HL-60/S4 (cell line): ENCODE data around the gene KATNB1.

Source experiments
- in situ Hi-C: fragments of 300-500 bp; cut with MboI; formaldehyde crosslinking; loops from 2 replicates; pipeline ENCODE4 v1.14.3; 2022; ENCODE audit warnings: low sequenced_read_pairs

Gene KATNB1

GRCh38 chr16:57735755-57736418 is at the start of gene KATNB1:
Gene KATNB1 (plus strand): TSS chr16:57735770. CDS start chr16:57737244, 1,474 bp downstream.
- in situ Hi-C loops: no loop called here

GRCh38 chr16:57686577-57686976 is 49.0 kb upstream of the KATNB1 start:
- in situ Hi-C loops: no loop called here

- in situ Hi-C loops: no loop called here
Measured at GRCh38 chr16:57687363-57687929, 48.1 kb upstream of the KATNB1 start.

GRCh38 chr16:57688487-57688986 is 47.0 kb upstream of the KATNB1 start:
- in situ Hi-C loops: no loop called here

GRCh38 chr16:57688987-57689761 is 46.4 kb upstream of the KATNB1 start:
- in situ Hi-C loops: no loop called here

GRCh38 chr16:57689762-57690558 is 45.6 kb upstream of the KATNB1 start:
- in situ Hi-C loops: no loop called here

GRCh38 chr16:57690782-57691471 is 44.6 kb upstream of the KATNB1 start:
- in situ Hi-C loops: no loop called here

- in situ Hi-C loops: no loop called here
Measured at GRCh38 chr16:57692636-57693035, 42.9 kb upstream of the KATNB1 start.

GRCh38 chr16:57693550-57693949 is 42.0 kb upstream of the KATNB1 start:
- in situ Hi-C loops: no loop called here

- in situ Hi-C loops: no loop called here
Measured at GRCh38 chr16:57694231-57694724, 41.3 kb upstream of the KATNB1 start.

GRCh38 chr16:57694725-57695679 is 40.6 kb upstream of the KATNB1 start, which contains the start of gene DRC7:
Gene DRC7 (plus strand): TSS chr16:57694806. CDS start chr16:57697950, 3,144 bp downstream.
- in situ Hi-C loops: no loop called here

- in situ Hi-C loops: no loop called here
Measured at GRCh38 chr16:57695680-57696069, 39.9 kb upstream of the KATNB1 start.

- in situ Hi-C loops: no loop called here
Measured at GRCh38 chr16:57696240-57696639, 39.3 kb upstream of the KATNB1 start.

- in situ Hi-C loops: no loop called here
Measured at GRCh38 chr16:57697896-57698537, 37.6 kb upstream of the KATNB1 start.

GRCh38 chr16:57698812-57699405 is 36.7 kb upstream of the KATNB1 start:
- in situ Hi-C loops: no loop called here

- in situ Hi-C loops: no loop called here
Measured at GRCh38 chr16:57699481-57699880, 36.1 kb upstream of the KATNB1 start.

GRCh38 chr16:57699899-57700298 is 35.7 kb upstream of the KATNB1 start:
- in situ Hi-C loops: loop anchor here (25.0 kb wide), 1 partner anchor 113 kb away; no protein-coding TSS in a partner anchor
